ENCODE measurements around the gene EIF3I.
"Not testable (repeated sequence)": the region's sequence is repeated elsewhere in the genome, so short reads cannot be mapped to it uniquely, and the experiment has no call there.

EIF3I gene

DNA sequence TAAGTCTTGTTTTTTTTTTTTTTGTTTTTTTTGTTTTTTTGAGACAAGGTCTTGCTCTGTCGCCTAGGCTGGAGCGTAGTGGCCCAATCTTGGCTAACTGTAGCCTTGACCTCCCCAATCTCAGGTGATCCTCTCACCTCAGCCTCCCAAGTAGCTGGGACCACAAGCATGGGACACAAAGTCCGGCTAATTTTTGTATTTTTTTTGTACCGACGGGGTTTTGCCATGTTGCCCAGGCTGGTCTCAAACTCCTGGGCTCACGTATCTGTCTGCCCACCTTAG is 35.0 kb downstream of the EIF3I start:
- no peak for DNase-seq (ENCODE audit: extremely low spot score, insufficient read length, low read depth)
- no peak for FAIRE-seq

DNA sequence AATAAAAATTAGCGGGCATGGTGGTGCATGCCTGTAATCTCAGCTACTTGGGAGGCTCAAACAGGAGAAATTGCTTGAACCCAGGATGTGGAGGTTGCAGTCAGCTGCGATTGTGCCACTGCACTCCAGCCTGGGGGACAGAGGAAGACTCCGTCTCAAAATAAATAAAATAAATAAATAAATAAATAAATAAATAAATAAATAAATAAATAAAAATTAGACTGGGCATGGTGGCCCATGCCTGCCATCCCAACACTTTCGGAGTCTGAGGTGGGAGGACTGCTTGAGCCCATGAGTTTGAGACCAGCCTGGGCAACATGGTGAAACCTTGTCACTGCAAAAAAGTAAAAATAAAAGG is 41.0 kb downstream of the EIF3I start:
- not testable (repeated sequence) for DNase-seq (ENCODE audit: extremely low spot score, insufficient read length, low read depth); FAIRE-seq

DNA sequence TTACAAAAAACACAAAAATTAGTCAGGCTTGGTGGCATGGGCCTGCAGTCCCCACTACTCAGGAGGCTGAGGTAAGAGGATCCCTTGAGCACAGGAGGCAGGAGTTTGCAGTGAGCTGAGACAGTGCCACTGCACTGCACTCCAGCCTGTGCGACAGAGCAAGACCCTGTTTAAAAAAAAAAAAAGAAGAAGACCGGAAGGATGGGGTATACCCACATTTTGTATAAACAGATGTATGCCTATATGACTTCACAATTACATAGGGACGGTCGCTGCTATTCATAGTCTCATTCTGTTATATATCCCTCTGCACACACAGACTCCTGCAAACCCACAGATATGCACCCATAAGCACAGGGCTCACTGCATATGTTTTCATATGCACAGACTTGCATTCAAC is 41.5 kb downstream of the EIF3I start:
- DNase-seq (ENCODE audit: extremely low spot score, insufficient read length, low read depth) (no peak), FAIRE-seq (peak; percentile 65)

DNA sequence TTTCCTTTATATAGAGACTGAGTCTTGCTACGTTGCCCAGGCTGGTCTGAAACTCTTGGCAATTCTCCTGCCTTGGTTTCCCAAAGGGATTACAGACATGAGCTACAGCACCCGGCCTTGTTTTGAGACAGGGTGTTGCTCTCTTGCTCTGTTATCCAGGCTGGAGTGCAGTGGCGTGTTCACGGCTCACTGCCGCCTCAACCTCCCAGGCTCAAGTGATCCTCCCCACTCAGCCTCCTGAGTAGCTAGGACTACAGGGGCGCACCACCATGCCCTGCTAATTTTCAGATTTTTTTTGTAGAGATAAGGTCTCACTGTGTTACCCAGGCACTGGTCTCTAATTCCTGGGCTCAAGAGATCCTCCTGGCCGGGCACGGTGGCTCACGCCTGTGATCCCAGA is 43.6 kb downstream of the EIF3I start:
- no peak for DNase-seq (ENCODE audit: extremely low spot score, insufficient read length, low read depth)
- FAIRE-seq, result no peak

DNA sequence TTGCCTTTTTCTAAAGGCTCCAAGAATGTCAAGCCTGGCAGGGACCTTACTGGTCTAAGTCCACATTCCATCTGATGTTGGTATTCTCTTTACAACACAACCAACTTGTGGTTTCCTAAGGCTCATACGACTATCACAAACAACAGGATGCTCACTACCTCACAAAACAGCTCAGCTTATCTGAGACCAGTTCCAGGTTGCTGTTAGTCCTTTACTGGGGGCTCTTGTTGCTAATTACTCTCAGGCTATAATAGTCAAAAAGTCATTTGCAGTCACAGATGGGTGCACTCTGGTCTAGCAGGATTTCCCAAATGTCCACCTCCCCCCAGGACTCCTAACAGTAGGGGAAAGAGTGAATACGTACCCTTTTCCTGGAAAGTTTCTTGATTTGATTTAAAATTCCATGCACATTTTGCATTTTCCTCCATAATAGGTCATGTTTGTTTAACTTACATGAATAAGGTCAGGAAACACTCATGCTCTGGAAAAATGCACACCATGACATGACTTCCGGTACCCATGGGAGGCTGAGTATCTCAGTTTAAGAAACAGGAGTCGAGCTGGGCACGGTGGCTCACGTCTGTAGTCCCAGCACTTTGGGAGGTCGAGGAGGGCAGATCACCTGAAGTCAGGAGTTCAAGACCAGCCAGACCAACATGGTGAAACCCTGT is 44.8 kb downstream of the EIF3I start:
- FAIRE-seq, result no peak
- no peak for DNase-seq (ENCODE audit: extremely low spot score, insufficient read length, low read depth)

DNA sequence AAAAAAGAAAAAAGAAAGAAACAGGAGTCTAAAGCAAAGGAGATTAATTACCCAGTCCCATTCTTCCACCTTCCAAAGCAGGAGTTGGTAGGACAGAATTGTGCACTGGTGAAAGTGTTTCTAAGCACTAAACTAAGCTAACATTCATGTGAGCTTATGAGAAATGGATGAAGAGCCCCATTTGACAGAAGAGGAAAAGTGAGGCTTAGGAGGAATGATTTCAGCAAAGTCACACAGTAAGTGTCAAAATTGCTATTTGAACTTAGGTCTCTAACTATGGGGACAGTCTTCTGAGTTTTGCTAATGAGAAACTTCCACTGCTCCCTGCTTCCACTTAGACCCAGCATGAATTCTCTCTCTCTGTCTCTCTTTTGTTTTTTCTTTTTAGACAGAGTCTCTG is 47.5 kb downstream of the EIF3I start:
- FAIRE-seq (no peak), DNase-seq (ENCODE audit: extremely low spot score, insufficient read length, low read depth) (no peak)

DNA sequence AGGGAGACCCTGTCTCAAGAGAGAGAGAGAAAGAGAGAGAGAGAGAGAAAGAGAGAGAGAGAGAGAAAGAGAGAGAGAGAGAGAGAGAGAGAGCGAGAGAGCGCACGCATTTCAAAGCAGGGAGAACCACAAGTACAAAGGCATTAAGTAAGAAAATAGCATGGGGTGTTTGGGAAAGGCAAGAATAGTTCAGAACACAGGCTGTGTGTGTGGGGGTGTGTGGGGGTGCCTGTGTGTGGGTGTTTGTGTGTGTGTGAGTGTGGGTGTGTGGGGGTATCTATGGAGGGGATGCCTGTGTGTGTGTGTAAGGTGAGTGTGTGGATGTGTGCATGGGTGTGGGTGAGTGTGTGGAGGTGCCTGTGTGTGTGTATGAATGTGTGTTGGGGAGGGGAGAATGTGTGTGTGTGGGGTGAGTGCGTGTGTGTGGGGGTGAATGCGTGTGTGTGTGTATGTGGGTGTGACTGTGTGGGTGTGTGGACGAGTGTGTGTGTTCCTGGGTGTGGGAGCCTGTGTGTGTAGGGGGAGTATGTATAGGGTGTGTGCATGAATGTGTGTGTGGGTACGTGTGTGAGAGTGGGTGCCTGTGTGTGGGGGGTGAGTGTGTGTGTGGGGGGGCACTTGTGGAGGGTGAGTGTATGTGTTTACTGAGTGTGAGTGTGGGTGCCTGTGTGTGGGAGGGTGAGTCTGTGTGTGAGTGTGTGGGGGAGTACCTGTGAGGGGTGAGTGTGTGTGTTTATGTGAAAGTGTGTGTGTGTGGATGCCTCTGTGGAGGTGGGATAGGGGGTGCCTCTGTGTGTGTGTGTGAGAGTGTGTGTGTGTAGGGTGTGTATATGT is 50.6 kb downstream of the EIF3I start:
- FAIRE-seq (peak; percentile 57), DNase-seq (ENCODE audit: extremely low spot score, insufficient read length, low read depth) (no peak)

DNA sequence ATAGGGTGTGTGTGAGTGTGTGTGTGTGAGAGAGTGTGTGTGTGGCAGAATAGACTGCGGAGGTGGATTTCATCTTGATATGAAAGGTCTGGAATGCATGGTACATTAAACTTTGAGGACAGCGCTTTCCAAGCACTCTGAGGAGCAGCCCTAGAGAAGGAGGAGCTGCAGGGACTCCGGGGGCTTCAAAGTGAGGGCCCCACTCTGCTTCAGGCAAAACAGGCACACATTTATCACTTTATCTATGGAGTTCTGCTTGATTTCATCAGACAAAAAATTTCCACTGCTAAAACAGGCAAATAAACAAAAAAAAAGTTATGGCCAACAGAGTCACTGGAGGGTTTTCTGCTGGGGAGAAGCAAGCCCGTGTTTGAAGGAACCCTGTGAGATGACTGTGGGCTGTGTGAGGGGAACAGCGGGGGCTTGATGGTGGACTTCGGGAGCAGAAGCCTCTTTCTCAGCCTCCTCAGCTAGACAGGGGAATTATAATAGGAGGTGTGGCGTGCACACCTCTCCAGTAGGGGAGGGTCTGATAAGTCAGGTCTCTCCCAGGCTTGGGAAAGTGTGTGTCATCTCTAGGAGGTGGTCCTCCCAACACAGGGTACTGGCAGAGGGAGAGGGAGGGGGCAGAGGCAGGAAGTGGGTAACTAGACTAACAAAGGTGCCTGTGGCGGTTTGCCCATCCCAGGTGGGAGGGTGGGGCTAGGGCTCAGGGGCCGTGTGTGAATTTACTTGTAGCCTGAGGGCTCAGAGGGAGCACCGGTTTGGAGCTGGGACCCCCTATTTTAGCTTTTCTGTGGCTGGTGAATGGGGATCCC is 51.4 kb downstream of the EIF3I start:
- no peak for DNase-seq (ENCODE audit: extremely low spot score, insufficient read length, low read depth)
- no peak for FAIRE-seq

DNA sequence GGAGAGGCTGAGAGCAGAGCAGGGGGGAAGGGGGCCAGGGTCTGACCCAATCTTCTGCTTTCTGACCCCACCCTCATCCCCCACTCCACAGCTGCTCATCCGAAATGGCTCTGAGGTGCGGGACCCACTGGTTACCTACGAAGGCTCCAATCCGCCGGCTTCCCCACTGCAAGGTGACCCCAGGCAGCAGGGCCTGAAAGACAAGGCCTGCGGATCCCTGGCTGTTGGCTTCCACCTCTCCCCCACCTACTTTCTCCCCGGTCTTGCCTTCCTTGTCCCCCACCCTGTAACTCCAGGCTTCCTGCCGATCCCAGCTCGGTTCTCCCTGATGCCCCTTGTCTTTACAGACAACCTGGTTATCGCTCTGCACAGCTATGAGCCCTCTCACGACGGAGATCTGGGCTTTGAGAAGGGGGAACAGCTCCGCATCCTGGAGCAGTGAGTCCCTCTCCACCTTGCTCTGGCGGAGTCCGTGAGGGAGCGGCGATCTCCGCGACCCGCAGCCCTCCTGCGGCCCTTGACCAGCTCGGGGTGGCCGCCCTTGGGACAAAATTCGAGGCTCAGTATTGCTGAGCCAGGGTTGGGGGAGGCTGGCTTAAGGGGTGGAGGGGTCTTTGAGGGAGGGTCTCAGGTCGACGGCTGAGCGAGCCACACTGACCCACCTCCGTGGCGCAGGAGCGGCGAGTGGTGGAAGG is 52.6 kb downstream of the EIF3I start:
- DNase-seq (ENCODE audit: extremely low spot score, insufficient read length, low read depth), result no peak
- FAIRE-seq, result no peak

DNA sequence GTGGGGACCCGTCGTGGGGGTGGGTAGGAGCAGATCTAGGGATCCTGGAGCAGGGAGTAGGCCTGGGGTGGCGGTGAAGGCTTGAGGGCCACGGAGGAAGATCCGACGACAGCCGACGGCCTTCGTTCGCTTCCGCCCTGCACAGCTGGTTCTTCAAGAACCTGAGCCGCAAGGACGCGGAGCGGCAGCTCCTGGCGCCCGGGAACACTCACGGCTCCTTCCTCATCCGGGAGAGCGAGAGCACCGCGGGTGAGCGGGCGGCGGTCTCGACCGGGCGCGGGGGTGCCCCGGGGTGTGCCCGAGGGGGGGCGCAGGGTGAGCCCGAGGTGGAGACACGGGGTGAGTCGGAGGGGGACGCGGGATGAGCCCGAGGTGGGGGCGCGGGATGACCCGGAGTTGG is 53.2 kb downstream of the EIF3I start:
- no peak for FAIRE-seq

DNA sequence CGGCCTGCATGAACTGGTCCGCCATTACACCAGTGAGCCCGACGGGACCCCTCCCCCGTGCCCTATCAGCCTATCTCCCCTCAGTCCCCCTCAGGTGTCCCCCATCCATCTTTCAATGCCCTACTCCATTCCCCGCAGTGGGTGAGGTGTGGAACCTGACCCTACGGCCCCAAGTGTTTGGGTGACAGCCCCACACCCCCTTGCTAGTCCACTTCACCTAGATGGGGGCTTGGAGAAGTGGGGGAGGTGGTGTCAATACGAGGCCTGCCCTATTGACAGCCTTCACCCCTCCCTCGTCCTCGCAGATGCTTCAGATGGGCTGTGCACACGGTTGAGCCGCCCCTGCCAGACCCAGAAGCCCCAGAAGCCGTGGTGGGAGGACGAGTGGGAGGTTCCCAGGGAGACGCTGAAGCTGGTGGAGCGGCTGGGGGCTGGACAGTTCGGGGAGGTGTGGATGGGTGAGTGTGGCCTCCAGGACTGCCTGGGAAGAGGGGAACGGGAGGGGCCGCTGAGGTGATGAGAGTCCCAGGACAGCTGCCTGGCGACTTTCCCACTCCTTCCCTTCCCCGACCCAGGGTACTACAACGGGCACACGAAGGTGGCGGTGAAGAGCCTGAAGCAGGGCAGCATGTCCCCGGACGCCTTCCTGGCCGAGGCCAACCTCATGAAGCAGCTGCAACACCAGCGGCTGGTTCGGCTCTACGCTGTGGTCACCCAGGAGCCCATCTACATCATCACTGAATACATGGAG is 54.0 kb downstream of the EIF3I start:
- FAIRE-seq, result no peak

More for the DNA sequence above, 53.2 kb downstream of the EIF3I start:
- DNase-seq (ENCODE audit: extremely low spot score, insufficient read length, low read depth), result no peak

More for the DNA sequence above, 54.0 kb downstream of the EIF3I start:
- no peak for DNase-seq (ENCODE audit: extremely low spot score, insufficient read length, low read depth)
